HG02610 (cell line): Measurements from ENCODE around the gene BIN2.

ENCODE experiments used
- ATAC-seq: cut with Tn5 transposase; IDR thresholded peaks from one replicate; pipeline ENCODE4 v1.9.1; 2021; ENCODE audit warnings: mild to moderate bottlenecking, moderate library complexity; ENCODE audit not compliant: unreplicated experiment

Gene BIN2

GRCh38 chr12:51323966-51324895 is at the start of gene BIN2:
TSS of gene BIN2 (minus strand) at chr12:51324174. CDS start at chr12:51324102, 72 bp downstream.
- peak; percentile 68 for ATAC-seq

GRCh38 chr12:51373187-51373586 is 49.2 kb upstream of the BIN2 start:
- no peak for ATAC-seq

- no peak for ATAC-seq
Measured at GRCh38 chr12:51372021-51372420, 48.0 kb upstream of the BIN2 start.

GRCh38 chr12:51371295-51371953 is 47.5 kb upstream of the BIN2 start:
- no peak for ATAC-seq

- no peak for ATAC-seq
Measured at GRCh38 chr12:51370667-51371066, 46.7 kb upstream of the BIN2 start.

GRCh38 chr12:51369581-51369980 is 45.6 kb upstream of the BIN2 start:
- ATAC-seq = no peak

- ATAC-seq = peak; percentile 98
Measured at GRCh38 chr12:51368640-51369517, 44.9 kb upstream of the BIN2 start.

- ATAC-seq = no peak
Measured at GRCh38 chr12:51365276-51365675, 41.3 kb upstream of the BIN2 start.

- no peak for ATAC-seq
Measured at GRCh38 chr12:51364001-51364400, 40.0 kb upstream of the BIN2 start.

GRCh38 chr12:51362747-51363342 is 38.9 kb upstream of the BIN2 start:
- ATAC-seq = no peak

GRCh38 chr12:51362307-51362706 is 38.3 kb upstream of the BIN2 start:
- no peak for ATAC-seq

- no peak for ATAC-seq
Measured at GRCh38 chr12:51361161-51362016, 37.4 kb upstream of the BIN2 start.

GRCh38 chr12:51360315-51360714 is 36.3 kb upstream of the BIN2 start:
- no peak for ATAC-seq

GRCh38 chr12:51359851-51360250 is 35.9 kb upstream of the BIN2 start:
- no peak for ATAC-seq

GRCh38 chr12:51358496-51358895 is 34.5 kb upstream of the BIN2 start:
- ATAC-seq = no peak

GRCh38 chr12:51357374-51358047 is 33.5 kb upstream of the BIN2 start:
- peak; percentile 65 for ATAC-seq

GRCh38 chr12:51351913-51352532 is 28.0 kb upstream of the BIN2 start:
- no peak for ATAC-seq

- no peak for ATAC-seq
Measured at GRCh38 chr12:51349026-51349425, 25.1 kb upstream of the BIN2 start.

- no peak for ATAC-seq
Measured at GRCh38 chr12:51348116-51348515, 24.1 kb upstream of the BIN2 start.
